Measurements from ENCODE around the gene KAT5.
A peak's percentile ranks its signal among the peaks of the same experiment; 100 is the strongest.
"Not testable (repeated sequence)": the region's sequence is repeated elsewhere in the genome, so short reads cannot be mapped to it uniquely, and the experiment has no call there.

KAT5 gene

DNA sequence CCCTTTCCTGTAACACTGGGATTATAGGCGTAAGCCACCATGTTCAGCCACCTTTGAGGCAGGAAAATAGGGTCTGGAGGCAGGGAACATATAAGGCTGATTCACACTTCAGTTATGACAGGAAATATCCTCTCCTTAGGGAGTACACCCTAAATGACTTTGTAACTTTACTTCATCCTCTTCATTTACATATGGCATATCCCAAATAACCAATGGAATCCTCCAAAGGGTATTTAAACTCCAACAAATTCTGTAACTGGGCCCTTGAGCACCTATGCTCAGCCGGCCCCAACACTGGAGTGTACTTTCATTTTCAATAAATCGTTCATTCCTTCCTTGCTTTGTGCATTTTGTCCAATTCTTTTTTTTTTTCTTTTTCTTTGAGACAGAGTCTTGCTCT lies 1.6 kb upstream of the KAT5 start:
- no peak for DNase-seq

DNA sequence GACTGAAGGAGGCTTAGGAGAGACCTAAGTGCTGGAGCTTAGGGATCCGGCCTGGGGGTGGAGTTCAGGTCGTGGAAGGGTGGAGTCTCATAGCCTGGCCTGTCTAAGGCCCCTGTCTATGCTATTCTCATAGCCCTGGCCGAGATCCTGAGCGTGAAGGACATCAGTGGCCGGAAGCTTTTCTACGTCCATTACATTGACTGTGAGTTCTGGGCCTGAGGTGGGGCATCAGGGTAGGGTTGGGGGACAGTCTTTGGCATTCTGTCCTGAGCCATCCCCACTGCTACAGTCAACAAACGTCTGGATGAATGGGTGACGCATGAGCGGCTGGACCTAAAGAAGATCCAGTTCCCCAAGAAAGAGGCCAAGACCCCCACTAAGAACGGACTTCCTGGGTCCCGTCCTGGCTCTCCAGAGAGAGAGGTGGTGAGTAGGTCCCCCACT lies 603 bp downstream of the KAT5 start:
- DNase-seq, result no peak

DNA sequence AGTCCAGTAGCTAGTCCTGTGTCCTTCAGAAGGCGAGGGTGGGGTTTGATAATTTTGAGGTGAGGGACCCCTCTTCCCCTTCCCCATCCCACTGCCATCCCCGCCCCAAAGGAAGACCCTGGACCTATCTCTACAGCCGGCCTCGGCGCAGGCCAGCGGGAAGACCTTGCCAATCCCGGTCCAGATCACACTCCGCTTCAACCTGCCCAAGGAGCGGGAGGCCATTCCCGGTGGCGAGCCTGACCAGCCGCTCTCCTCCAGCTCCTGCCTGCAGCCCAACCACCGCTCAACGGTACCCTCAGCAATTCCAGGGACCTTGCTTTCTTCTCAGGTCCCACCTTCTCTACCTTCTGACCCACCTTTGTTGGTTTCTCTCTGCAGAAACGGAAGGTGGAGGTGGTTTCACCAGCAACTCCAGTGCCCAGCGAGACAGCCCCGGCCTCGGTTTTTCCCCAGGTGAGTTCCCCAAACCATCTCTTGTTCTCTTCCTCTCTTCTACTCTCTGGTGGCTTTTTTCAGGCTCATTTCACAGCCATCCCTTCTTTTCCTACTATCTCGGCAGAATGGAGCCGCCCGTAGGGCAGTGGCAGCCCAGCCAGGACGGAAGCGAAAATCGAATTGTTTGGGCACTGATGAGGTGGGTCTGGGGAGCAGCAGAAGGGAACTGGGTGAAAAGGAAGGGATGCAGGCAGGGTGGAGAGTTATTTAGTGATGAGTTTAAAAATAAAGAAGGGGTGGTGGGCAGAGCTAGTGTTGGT lies 1.3 kb downstream of the KAT5 start:
- no peak for DNase-seq

DNA sequence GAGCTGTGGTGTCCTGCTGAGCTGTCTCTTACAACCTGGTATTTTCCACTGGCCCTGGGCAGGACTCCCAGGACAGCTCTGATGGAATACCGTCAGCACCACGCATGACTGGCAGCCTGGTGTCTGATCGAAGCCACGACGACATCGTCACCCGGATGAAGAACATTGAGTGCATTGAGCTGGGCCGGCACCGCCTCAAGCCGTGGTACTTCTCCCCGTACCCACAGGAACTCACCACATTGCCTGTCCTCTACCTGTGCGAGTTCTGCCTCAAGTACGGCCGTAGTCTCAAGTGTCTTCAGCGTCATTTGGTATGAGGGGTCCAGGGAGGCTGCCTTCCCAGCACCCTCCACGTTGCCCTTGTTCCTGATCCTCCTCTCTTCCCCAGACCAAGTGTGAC lies 2.4 kb downstream of the KAT5 start:
- no peak for DNase-seq

DNA sequence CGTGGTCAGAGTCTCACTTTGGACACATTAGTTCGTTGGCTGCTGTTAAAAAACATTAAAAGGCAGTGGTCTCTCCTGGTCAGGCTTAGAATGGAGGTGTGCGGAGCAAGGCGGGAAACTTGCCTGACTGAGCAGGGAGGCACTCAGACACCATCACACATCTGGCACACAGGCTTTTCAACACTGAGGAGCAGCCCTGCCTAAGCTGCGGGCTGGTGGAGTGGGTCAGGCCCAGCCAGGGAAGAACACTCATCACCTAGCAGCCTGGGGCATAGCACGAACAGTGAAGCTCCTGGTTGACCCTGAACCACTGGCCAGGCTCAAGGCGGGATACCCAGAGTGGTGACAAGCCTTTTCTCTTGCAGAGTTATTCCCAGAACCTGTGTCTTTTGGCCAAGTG lies 4.2 kb downstream of the KAT5 start:
- DNase-seq, result no peak

DNA sequence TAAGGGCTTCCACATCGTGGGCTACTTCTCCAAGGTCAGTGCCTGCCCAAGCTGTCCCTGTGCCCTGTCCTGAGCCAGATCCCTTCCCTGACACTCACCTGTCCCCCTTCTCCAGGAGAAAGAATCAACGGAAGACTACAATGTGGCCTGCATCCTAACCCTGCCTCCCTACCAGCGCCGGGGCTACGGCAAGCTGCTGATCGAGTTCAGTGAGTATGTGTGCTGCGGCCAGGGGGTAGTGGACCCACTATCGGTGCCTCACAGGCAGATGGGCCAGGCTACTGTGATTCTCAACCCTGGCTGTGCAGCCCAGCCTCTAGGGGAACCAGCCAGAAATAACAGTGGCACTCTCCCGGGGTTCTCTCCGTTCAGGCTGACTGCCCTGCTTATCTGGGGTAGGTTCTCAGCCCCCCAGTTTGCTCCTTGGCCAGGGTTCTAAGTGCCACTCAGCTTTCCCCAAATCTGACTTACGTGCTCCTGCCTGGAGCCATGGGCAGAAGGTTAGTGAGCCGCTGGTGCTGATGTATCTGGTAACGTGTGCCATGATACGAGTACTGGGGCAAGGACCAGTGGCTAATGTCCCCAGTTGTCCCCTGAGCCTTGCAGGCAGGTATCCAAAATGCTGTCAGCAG lies 4.8 kb downstream of the KAT5 start:
- DNase-seq, result no peak

DNA sequence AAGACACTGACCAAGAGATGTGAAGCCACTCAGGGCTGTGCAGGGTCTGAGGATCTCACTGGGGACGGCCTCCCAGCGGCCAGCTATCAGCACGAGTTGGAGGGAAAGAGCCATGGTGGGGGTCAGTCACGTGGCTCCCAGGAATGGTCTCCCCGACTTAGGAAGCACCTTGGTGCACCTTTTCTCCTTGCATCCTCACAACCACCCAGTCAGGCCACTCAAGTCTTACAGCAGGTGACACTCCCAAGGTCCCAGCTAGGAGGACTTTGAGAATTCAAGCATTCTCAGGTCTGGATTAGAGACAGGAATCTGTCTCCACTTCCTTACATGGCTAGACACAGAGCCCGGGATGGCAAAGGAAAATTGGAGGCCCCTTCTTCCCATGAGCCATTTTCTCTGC lies 5.9 kb downstream of the KAT5 start:
- DNase-seq, result no peak

DNA sequence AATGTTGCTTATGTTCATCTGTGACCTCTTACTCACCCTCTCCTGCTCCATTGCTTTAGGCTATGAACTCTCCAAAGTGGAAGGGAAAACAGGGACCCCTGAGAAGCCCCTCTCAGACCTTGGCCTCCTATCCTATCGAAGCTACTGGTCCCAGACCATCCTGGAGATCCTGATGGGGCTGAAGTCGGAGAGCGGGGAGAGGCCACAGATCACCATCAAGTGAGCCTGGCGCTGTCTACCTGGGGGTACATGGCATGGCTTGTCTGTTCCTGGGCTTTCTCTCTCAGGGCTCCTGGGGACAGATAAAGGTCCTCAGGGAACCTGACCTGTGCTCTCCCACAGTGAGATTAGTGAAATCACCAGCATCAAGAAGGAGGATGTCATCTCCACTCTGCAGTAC lies 6.5 kb downstream of the KAT5 start:
- no peak for DNase-seq

DNA sequence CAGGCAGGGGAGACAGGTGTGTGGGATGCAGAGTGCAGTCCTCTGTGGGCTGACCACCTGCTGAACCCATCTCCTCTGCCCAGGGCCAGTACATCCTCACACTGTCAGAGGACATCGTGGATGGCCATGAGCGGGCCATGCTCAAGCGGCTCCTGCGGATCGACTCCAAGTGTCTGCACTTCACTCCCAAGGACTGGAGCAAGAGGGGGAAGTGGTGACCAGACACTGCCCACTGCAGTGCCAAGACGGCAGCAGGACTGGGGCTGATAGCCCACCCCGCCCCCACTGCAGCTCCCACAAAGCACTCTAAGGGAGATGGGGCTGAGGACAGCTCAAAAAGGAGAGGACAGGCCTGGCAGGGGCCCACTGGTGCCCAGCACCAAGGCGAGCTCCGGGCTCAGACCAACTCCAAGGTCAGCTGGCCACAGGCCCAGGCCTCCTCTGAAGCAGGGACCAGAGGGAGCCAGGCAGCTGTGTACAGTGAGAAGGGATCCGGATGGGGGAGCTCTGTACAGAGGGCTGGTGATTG lies 7.0 kb downstream of the KAT5 start:
- DNase-seq, result no peak

DNA sequence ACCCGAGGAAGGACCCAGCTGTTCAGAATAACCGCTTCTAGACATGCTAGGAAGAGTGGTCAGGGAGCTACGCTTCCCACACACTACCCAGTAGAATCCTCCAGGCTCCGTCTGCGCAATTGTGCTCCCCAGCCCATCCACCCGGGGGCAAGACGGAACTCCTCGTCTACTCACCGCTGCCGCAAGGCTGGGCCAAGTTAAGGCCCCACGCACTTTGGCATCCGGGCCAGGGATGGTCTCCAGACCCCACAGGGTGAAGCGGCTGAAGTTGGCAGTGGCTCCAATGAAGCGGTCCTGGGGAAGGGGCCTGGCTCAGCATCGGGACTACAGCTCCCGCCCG lies 7.8 kb downstream of the KAT5 start:
- DNase-seq, result no peak

DNA sequence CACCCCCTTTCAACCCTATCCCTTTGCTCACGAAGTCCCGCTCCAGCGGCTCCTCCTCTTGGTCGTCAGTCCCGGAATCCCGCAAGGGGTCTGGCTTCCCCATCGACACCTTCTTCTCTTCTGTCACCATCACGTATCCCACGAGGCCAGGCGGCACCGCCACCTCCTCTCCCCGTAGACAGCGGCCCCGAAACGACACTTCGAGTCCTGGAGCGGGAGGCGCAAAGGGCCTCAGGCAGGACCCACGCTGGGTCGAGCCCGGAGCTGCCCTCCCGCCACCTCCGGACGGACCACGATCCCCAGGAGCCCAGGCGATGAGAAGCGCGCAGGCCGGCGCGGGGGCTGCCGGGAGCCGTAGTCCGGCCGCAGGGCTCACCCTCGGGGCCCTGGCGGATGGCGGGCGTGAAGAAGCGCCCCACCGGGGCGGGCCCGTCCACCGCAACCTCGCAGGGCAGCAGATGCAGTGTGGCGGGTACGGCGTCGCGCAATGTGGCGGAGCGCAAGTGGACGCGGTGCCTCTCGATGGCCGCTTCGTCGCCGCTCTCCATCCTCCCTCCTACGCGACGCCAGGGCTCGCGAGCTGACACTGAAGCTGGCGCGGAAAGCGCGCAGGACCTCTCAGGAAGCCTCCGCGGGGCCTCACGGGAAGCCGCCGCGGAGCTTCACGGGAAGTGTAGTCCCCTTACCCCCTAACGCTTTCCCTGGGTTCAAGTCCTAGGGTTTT lies 8.3 kb downstream of the KAT5 start, which contains the start of gene RNASEH2C:
RNASEH2C (minus strand) TSS at position 588 of the 724 bp plus-strand sequence; CDS start at position 548, 40 bp downstream.
- DNase-seq, result peak in 1 of 2 experiments; percentile 66

DNA sequence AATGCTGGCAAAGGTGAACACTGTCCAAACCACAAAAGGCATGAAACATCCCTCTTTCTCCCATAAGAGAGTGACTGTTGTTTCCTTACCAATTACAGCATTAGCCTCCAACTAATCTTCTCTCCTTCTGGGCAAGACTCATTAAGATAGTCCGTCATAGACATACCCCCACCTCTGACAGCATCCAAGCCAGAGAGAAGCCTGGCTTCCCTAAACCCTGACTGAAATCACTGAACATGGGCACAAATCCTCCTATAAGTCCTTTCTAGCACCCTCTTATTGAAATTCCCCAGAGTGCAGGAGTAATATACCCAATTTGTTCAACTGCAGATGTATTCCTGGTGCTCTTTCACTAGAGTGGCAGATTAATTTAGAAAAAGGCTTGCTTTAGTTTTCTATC lies 10.2 kb downstream of the KAT5 start:
- DNase-seq, result no peak

DNA sequence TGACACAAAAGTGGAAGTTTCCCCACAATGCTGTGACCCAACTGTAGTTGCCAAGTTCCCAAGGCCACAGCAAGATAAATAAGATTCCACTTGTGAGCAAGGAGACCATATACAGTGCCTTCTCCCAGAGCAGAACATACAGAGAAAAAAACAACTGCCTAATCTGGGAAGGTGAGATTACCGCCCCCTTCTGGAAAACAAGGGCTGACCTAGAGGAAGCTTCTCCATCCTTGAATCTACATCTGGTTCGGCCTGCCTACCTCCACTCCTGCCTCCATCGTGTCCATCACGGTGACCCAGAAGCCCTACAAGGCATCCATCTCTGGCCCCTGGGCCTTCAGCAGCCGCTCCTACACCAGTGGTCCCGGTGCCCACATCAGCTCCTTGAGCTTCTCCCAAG lies 14.6 kb downstream of the KAT5 start:
- no peak for DNase-seq

DNA sequence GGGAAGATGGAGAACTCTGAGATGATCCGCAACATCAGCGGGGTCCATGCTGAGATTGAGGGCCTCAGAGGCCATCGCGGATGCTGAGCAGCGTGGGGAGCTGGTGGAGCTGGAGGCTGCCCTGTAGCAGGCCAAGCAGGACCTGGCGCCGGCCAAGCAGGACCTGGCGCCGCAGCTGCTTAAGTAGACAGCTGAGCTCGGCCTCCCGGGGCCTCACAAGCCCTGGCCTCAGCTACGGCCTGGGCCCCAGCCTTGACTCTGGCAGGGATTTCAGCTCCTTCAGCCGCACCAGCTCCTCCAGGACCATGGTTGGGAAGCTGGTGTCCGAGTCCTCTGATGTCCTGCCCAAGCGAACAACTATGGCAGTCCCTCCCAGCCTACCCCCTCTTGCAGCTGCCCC lies 15.8 kb downstream of the KAT5 start:
- DNase-seq, result no peak

DNA sequence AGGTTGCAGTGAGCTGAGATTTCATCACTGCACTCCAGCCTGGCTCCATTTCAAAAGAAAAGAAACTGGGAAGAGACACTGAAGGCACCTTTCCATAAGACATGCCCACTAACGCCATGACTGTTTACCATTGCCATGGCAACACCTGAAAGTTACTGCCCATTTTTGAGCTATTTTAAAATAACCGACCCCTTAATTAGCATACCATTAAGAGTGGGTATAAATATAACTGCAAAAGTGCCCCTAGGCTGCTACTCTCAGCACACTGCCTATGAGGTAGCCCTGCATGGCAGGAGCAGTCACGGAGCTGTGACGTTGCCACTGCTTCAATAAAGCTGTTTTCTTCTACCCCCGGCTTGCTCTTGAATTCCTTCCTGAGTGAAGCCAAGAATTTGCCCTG lies 18.4 kb downstream of the KAT5 start:
- no peak for DNase-seq

DNA sequence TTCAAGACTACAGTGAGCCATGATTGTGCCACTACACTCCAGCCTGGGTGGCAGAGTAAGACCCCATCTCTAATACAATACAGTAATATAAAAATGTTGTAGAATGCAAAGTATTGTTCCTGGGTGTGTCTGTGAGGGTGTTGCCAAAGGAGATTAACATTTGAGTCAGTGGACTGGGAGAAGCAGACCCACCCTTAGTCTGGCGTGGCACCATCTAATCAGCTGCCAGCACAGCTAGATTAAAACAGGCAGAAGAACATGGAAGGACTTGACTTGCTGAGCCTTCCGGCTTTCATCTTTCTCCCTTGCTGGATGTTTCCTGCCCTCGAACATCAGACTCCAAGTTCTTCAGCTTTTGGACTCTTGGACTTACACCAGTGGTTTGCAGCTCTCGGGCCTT lies 23.1 kb downstream of the KAT5 start:
- not testable (repeated sequence) for DNase-seq

DNA sequence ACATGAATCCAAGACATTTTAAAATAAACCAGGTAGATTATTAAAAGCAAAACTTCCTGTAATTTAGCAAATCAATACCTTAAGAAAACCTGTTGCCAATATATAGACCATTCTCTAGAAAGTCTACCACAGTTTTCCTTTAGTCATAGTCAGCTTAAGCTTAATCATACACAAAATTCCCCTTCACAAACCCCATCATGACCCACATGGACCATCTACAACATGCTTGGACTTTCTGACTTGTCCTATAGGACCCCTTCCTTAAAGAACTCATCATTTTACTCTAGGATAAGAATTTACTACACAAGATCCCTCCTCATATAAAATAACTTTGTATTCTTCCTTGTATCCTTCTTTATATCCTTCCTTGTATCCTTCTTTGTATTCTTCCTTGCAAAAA lies 24.8 kb downstream of the KAT5 start:
- DNase-seq, result no peak

DNA sequence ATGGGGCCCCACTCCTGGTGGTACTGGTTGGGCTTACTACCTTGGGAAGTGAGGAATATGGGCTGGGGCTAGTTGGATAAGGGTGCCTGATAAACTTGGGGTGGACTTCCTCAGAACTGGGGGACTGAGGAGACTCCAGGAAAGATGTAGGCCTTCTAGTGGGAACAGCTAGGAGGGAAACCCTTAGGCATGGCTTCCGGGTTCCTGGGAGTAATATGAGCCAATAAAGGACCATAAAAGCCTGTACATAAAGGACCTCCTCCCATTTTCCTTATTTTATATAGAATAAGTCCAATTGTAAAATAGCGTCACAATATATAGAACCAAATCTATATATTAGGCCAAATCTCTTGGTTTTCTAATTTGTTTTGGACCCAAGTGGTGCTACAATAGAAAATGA lies 27.0 kb downstream of the KAT5 start:
- DNase-seq, result no peak

DNA sequence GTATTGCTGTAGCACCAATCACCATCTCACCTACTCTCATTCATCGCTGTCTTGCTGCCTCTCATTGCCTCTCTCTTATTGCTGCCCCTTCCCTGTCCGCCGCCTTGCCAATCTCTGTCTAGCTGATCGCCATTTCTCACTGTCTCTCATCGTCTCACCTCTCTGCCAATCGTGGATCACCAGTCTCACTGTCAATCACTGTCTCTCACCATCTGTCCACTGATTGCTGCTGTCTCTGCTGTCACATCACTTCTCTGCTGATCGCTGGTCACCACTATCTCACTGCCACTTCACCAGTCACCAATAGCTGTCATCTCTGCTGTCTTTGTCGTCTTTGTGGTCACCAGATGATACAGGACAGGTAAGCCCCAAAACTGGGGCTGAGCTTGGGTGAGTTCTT lies 29.1 kb downstream of the KAT5 start:
- no peak for DNase-seq

DNA sequence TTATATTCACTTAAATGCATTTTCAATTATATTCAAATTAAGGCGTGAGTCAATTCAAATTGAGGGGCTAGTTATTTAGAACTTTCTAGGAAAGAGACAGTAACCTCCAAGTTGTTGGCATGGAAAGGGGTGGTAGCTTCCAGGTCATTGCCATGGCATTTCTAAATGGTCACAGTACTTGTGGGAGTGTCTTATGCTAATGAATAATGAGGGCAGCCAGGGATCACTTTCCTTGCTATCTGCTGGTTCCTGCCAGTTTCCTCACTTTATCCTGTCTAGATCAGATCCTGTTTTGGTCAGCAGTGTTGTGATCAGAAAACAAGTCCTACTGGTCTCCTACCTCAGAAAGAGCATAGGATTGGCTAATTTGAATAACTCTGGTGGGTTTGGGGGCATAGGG lies 30.3 kb downstream of the KAT5 start:
- no peak for DNase-seq

DNA sequence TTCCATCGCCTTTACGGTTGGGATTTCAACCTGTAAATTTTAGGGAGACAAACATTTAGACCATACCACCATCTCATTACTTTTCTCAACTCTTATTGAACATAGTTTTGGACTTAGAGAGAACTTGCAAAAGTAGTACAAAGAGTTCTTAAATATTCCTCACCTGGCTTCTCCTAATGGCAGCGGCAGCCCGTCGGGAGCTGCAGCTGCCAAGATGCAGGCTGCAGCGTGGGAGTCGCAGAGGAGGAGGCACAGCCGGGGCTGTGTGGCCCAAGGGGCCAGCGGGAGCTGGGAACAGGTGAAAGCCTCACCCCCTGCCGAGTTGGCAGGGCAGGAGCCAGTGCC lies 31.6 kb downstream of the KAT5 start:
- DNase-seq, result no peak

DNA sequence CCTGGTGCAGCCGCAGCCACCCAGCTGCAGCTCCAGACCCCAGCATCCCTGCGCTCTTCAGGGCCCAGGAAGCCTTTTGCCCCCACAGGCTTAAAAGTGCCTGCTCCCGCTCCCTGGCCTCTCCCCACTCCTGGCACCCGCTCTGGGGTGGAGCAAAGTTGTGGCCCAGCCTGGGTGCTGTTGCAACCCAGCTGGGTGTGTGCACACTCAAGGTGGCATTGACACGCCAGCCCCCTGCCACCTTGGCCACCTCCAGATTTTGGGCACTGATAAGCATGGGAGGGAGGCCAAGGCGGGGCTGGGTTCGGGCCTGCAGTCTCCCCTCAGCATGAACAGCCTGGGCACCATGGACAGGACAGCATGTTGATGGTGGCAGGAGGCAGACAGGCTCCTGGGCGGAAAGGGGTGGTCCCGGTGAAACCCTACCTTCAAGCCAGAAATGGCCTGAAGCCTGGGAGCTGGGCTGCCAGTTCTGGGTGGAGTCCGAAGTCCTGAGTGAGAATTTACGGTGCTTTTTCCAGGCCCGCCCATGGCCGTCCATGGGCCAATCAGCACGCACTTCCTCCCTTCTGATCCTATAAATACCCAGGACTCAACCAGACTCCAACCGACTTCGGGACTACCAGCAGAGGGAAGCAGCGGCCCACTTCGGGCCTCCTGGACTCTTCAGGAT lies 32.1 kb downstream of the KAT5 start:
- no peak for DNase-seq

DNA sequence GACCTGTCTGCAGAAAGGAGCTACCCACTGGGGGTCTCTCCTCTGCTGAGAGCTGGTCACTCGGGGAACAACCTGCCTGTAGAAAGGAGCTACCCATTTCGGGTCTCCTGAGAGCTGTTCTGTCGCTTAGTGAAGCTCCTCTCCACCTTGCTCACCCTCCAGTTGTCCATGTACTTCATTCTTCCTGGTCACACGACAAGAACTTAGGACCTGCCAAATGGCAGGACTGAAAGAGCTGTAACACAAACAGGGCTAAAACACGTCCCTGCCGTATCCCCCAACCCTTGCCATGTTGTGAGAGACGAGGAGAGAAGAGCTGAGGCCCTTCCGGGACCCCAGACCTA lies 32.6 kb downstream of the KAT5 start:
- DNase-seq, result no peak

DNA sequence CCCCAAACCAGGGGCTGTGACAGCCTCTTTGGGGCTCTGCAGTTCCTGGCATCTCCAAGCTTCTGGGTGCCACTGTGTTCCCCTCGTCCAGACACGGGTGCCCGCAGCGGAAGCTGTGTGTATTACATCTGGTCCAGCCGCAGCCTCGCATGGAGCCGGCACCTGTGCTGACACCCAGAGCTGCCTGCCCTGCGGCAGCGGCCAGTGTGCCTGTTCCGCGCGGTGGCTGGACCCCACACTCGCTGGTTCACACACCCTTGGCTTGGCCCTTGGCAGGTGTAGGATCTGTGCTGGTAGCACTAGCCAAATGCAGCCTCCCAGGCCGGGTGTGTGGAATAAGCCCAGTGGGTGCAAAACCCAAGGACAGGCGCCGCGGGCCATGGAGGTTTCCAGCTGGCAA lies 33.0 kb downstream of the KAT5 start:
- no peak for DNase-seq

Data from cerebellar nuclear complex (tissue), 1 donor.